ENCODE measurements around the gene RGS6.

RGS6 gene

DNA sequence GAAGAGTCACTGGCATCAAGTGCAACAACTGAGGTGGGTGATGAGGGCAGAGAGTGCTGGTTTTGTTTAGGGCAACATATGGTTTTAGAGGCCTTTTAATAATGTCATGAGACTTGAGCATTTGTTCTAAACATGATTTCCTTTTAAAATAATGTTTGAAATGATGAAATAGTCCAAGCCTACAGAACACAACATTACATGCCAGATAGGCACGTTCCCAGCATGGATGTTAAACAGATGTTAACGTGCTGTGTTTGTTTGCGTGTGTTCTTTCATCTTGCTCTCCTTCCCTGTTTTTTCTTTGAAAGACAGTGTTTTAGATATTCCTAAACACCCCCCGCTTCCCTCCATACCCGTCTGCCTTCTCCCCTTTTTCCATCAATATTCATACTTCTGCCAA is 82.3 kb downstream of the RGS6 start:
- DNase-seq (ENCODE audit: low read depth), result no peak

DNA sequence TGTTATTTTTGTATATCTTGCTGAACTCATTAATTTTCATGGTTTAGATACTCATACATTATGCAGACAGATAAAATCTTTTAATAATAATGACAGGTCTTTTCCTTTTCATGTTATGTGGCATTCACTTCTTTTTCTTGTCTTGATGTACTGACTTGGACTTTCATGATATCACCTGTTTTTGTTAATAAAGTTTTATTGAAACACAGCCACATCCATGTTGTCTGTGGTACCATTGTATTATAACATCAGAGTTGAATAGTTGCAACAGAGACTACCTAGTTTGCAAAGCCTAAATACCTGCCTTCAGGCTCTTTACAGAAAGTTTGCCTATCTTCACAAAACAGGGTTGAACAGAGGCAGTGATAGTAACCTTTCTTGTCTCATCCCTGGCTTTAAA is 85.1 kb downstream of the RGS6 start:
- DNase-seq (ENCODE audit: low read depth), result no peak

DNA sequence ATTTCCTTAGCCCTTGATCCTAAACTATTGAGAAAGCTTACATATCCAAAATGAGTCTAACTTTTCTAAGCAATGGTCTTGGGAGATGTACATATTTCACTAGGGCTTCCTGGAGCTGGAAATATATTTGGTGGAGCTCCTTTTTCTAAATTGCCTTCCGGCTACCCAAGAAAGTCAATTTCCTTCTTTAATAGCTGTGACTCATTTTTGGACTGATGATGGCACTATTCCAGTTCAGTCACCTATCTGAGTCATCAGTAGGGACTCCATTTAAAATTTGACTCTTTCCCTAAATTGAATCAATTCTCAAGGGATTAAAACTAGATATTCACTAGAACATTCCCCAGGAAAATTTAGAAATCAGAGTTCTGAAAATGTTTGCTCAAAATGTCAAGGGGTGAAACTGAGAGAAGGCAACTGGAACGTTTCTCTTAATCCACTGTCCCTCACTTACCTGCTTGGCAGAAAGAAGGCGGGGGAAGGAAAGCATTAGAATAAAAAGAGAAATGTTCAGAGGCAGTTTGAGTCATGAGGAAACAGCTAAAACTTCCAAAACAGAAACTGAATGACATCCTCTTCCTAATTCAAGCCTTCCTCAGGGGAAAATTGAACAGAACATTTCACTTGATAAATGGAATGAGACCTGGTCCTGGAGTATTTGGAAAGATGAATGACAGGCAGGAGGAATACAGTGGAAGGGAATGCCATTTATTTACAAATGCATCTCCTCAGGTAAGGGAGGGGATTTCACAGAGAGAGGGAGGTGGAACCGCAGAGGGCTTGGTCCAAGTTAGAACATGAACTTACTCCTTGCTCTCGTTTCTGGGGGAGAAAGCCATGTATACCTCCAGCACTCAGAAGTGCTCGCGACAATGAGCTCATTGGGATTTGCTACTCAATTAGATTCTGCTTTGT is 91.2 kb downstream of the RGS6 start:
- DNase-seq (ENCODE audit: low read depth), result no peak

DNA sequence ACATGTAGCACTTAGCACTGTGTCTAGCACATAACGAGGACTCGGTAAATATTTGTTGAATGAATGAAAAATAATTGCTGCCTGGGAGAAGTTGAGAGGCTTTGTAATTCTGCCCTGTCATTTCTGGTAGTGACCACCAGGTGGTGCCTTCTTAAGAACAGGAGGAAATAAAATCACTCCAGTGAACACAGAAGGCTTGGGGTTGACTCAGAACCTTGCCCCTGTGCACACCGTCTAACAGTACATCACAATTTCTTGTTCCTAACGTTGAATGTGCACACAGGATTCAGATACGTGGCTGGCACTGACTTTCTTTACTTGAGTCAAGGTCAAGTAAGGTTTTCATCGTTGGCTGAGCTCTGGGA is 91.8 kb downstream of the RGS6 start:
- DNase-seq (ENCODE audit: low read depth), result peak; percentile 1

DNA sequence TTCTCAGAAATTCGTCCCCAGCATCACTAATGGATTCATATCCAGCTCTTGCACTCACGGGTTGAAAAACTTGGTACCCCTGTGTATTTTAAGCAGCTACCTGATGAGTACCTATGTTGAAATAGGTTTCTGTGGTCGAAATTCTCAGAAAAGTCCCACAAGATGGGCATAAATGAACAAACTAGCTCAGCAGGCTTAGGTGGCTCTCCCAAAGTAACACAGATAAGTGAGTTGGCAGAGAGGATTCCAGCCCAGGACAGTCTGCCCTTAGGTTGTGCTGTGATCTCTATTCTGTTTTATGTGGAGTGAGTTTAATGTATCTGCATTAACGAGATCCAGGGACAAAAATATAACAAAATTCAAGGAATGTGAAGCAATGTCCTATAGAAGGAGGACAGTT is 92.3 kb downstream of the RGS6 start:
- no peak for DNase-seq (ENCODE audit: low read depth)

DNA sequence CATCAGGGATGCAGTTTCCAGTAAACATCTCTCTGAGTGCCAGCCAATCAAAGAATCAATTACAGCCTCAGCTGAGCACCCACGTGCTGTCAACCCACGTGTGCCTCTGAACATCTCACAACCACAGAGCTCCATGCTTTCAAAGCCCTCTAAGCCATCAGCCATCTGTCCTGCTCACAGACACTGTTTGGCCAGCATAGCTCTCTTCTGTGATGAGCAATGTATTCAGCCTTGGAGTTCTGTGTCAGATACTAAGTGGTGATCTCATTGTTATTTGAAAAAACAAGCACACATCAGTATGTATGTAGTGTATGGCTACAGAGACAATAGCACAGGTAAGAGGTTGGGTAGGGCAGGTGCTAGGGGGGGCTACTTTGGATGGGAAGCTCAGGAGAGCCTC is 94.3 kb downstream of the RGS6 start:
- DNase-seq (ENCODE audit: low read depth), result no peak

DNA sequence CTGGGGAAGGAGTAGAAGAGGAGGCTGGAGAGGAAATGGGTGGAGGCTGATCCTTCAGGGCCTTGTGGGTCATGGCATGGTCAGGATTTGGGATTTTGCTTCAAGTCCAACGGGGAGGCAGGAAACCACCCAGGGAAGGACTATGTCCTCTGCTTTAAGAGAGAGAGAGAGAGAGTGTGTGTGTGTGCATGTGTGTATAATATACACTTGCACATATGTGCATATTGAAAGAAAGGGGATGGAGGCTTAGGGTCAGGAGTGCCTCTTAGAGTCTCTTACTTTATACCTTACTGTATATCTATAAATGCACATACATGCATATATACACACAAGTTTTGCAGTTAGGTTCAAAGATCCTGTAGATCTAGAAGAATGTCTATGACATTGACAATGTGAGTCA is 94.8 kb downstream of the RGS6 start:
- no peak for DNase-seq (ENCODE audit: low read depth)

DNA sequence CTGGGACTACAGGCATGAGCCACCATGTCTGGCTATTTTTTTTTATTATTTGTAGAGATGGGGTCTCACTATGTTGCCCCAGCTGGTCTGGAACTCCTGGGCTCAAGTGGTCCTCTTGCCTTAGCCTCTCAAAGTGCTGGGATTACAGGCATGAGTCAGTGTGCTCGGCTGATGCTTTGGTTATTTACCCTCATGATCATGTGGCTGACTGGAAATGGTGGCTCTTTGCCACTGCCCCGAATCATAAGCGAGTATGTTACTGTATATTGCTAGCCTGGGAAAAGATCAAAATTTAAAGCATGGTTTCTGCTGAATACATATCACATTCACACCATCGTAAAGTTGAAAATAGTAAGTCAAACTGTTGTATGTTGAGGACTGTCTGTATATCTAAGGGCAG is 101.1 kb downstream of the RGS6 start:
- DNase-seq (ENCODE audit: low read depth), result no peak

DNA sequence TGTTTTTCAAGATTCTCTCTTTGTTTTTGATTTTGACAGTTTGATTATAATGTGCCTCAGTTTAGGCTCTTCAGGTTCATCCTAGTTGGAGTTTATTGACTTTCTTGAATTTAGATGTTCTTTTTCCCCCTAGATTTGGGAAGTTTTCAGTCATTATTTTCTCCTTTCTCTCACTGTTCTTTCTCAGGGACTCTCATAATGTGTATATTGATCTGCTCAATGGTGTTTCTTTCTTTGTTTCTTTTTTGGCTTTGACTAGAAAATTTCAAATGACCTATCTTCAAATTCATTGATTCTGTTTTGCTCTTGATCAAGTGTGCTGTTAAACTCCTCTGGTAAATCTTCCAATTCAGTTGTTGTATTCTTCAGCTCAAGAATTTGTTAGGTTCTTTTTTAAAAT is 108.3 kb downstream of the RGS6 start:
- DNase-seq (ENCODE audit: low read depth), result no peak

DNA sequence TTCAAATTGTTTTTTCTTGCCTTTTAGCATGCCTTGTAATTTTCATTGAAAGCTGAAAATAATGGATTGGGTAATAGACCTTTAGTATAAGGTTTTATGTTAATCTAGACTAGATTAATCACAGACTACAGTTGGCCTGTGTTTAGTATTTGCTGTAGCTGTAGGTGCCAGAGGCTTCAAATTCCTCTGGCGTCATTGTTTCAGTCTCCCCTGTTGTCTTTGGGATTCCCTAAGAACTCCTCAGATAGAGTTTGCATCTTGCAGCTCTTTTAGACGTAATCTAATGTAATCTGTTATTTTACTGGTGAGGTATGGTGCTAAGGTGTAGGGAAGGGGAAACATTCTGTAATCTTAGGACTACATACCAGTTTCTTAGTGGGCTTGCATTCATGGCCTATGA is 113.0 kb downstream of the RGS6 start:
- DNase-seq (ENCODE audit: low read depth), result no peak

DNA sequence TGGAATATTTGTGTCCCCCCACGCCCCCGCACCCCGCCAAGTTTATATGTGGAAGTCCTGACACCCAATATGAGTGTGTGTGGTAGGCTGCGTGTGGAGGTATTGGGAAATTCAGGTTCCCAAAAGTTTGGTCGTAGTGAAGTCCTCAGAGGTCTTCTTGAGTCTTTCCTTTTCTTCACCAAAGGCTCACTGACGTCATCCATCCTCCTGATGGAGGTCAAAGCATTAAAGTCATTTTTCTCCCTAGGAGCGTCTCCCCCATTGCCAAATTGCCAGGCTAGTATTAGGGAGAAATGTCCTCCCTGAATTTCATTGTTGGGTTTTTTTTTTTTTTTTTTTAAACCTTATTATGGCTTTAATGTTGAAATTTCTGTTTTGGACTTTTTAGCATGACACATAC is 113.7 kb downstream of the RGS6 start:
- no peak for DNase-seq (ENCODE audit: low read depth)

DNA sequence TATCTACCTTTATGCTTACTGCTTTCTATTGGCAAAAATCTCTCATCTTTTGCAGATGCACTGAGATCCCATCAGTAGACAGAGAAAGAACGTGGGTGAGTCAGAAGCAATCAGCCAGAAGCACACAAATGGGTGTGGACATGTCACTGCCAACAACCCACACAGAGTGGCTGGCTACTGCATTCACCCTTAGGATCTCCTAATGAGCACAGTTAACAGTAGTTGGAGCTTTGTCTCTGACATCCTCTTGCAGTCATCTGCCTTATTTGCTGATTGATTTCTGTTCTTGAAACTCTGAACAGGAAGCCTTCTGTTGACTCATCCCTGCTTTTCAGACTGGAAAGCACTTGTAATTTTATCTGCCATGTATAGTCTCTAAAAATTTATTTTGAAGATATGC is 117.2 kb downstream of the RGS6 start:
- no peak for DNase-seq (ENCODE audit: low read depth)

DNA sequence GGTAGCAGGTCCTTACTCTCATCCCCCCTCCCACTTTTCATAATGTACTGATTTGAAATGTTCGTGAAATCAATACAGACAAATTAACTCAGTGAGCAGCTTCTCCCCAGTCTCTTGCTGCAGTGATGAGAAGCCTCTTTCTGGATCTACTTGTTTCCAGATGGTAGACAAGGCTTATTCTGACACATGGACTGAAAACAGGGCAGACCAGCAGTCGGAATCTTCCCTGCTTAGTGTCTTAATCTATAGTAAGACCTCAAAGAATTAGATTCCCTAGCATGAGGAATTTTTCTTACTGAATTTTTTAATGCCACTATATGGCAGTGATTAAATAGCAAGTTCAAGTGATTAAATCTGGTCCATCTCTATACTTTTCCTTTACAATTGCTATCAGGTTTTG is 120.1 kb downstream of the RGS6 start:
- DNase-seq (ENCODE audit: low read depth), result no peak

DNA sequence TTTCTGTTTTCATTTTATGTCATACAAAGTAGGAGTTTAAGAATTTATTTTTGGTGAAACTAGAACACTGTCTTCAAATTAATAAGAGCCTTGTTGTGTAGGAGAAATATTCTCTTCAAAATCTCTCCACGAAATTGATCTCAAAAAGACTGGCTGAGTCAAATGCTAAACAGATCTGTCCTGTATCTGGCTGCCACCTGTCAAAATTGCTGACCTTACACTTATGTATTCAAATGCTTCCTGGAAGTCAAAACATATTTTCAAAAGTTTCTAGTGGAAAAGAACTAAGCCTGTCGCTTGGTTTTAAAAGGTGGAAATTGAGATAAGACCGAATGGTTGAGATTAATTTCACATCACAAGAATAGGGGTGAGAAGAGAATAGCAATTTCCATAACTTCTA is 121.4 kb downstream of the RGS6 start:
- DNase-seq (ENCODE audit: low read depth), result no peak

DNA sequence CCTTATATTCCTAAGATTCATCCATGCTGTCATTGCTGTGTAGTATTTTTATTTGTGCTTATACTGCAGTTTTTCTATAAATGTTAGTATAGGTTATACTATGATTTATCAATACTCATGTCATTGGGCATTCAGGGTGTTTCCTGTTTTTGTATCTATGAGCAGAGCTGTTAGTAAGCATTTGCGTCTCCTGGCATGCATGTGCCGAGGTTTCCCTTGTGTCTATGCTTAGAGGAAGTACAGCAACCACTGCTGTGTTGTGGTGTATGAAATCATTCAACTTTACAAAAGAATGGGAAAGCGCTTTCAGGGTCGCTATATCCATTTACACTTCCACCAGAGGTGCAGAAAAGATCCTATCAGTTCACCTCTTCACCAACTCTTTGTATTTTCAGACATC is 122.7 kb downstream of the RGS6 start:
- DNase-seq (ENCODE audit: low read depth), result no peak

DNA sequence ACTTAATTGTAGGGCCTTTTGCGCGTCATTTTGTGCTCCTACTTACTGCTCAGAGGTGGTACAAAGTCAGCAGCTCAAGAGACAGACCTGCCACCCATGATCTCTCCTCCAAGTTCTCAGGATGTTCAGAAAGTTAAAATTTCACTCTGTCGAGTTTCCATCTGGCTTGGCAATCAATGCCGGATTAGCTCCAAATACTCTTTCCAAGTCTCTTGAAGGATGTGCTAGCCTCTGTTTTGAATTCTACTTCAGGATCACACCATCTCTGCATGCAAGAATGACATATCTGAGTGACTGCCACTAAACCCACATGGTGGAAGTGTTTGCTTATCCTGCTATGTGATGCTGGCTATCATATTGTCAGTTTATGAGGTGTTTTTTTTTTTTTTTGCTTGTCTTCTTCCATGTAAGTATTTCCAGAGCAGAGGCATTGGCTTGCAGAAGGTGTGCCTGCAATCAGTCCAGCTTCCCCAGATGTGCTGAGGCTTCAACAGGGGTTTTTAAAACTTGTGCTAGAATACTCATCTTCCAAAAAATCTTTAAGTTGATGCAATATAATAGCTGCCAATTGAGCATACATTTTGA is 125.6 kb downstream of the RGS6 start:
- DNase-seq (ENCODE audit: low read depth), result no peak

DNA sequence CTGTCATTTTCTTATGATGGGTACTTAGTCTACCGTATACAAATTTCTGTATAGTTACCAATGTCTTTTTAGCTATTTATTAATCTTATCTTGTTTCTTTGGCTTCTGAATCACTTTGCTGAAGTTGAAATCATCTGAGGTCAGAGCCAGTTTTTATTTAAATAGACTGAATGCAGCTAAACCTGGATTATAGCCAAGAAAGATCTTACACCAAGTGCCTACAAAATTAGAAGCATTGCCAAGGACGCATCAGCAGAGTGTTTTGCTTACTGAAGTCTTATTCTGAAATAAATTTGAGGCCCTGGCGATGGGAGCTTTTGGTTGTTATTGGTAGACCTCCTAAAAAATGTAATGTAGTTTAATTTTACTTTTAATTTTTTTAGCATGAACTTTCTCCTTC is 128.2 kb downstream of the RGS6 start:
- no peak for DNase-seq (ENCODE audit: low read depth)

DNA sequence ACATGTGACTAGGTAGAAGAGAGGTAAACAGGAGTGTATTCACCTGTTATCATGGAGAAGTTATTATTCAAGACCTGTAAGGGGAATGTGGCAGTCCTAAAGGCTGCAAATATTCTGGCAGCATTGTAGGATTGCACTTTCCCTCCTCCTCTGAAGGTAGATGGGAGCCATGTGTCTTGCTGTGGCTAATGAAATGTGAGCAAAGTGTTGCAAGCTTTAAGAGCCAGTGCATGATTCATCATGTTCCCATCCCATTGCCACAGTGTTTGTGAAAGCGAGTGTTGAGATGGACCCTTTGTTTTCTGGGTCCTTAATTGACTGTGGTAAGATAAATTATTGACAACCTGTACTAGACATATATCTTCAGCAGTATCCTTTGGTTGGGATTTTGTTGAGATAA is 128.7 kb downstream of the RGS6 start:
- DNase-seq (ENCODE audit: low read depth), result no peak

DNA sequence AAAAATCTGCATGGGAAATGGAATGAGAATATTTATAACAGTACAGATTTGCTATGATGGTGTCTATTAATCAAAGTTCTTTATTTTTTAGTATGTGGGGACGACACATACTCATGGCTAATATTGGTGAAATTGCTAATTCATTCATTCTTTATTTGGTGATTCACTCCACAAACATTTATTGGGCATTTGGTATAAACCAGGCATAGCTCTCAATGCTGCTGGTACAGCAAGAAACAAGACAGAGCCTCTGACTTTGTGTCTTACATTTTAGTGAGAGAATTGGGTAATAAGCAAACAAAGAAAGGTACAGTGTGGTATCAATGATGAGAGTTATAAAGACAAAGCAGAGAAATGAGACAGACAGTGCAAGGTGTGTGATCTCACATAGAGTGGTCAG is 129.5 kb downstream of the RGS6 start:
- no peak for DNase-seq (ENCODE audit: low read depth)

DNA sequence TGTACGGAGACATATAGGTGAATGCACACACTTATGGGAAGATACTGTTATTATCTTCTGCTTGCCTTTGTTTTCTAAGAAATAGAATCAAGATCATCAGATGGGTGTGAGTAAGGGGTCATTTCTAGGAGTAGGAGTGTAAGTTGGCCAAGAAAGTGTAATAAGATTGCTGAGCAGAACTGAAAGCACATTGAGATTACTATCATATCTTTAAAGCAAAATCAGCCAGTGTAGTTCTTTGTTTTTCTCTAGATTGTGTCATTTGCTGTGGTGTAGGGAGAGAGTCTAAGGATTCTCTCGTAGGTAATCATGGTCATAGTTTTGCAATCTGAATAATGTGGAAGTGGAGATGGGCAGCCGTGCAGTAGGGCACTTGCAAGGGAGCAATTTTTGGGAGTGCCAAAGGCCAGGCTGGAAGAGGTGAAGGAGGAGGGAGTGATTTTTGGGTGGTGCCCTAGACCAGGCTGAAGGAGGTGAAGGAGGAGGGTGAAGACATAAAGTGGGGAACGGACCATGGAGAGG is 131.6 kb downstream of the RGS6 start:
- DNase-seq (ENCODE audit: low read depth), result no peak

DNA sequence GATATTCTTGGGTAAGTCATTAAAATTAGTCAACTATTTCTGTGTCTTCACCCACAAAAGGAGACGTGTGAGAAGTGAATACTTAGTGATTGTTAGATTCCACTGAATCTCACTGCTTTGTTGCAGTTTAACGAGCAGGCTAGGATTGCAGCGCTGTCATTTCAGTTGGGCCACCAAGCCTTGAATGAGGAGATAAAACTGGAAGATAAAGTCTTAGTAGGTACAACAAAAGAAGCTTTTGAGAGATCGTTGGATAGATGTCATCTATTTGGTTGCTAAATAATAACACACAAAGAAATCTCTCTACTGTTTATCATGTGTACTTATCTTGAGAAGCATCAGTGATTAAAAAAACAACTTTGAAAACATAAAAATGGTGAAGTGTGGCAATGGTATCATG is 132.3 kb downstream of the RGS6 start:
- no peak for DNase-seq (ENCODE audit: low read depth)

DNA sequence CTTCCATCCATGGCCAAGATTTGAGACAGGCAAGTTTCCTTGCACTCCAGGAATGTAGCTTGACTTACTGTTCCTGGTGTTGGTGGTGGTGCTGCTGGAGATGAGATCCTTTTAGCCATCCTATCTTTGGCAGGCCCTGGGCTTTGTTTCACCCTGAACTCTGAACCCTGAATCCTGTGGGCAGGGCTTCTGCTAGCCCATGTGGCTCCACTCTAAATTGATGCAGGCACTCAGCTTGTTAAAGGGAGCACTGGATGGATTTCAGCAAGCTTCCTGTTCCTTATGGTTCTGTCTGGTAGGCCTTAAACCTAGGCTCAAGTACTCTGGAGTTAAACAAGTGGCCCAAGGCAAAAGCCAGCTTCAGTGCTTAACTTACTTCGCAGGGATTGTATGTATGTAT is 138.2 kb downstream of the RGS6 start:
- no peak for DNase-seq (ENCODE audit: low read depth)

DNA sequence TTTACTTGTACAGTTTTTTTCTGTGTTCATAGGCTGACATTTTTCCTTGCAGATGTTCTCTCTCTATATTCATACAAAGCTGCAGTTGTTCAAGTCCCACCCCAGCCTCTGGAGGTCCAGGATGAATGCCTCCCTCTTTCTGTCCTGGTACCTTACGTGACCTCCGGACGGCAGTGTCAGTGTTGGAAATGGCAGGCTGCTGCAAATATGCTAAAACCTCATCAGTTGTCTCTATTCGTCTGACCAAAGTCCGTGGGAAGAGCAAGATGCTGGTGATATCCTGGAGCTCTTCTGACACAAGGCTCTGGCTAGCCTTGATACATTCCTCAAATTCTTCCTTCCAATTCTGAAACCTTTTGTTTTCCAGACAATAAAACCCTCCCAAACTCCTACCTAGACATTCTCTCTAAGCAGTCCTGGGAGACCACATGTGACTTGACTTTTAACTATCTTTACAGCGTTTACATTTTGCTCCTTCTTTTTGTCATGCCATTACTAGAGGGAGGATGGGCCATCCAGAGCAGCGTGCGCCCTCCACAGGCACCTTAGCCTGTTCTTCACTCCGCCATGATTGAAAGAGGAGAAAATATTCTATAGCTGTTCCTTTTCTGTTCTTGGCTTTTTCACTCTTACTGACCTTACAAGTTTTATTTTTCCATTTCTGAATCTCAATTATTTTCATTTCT is 143.6 kb downstream of the RGS6 start:
- no peak for DNase-seq (ENCODE audit: low read depth)

Data from T follicular helper cell (primary cell).